HG03280 (cell line): ENCODE measurements around the gene ADCK1.
"Not testable (repeated sequence)": the region's sequence is repeated elsewhere in the genome, so short reads cannot be mapped to it uniquely, and the experiment has no call there.

Experiments used
- ATAC-seq: cut with Tn5 transposase; IDR thresholded peaks from one replicate; pipeline ENCODE4 v1.9.1; 2021; ENCODE audit warnings: mild to moderate bottlenecking, moderate library complexity; ENCODE audit not compliant: unreplicated experiment

The ADCK1 gene

GRCh38 chr14:77808250-77808649, 8.3 kb downstream of the ADCK1 start:
- no peak for ATAC-seq

- no peak for ATAC-seq
Measured at GRCh38 chr14:77809011-77809410, 9.1 kb downstream of the ADCK1 start.

- ATAC-seq = peak; percentile 61
Measured at GRCh38 chr14:77812028-77812427, 12.1 kb downstream of the ADCK1 start.

GRCh38 chr14:77812682-77813081, 12.8 kb downstream of the ADCK1 start:
- not testable (repeated sequence) for ATAC-seq

- no peak for ATAC-seq
Measured at GRCh38 chr14:77822307-77822706, 22.4 kb downstream of the ADCK1 start.

- ATAC-seq = no peak
Measured at GRCh38 chr14:77822741-77823140, 22.8 kb downstream of the ADCK1 start.

DNA sequence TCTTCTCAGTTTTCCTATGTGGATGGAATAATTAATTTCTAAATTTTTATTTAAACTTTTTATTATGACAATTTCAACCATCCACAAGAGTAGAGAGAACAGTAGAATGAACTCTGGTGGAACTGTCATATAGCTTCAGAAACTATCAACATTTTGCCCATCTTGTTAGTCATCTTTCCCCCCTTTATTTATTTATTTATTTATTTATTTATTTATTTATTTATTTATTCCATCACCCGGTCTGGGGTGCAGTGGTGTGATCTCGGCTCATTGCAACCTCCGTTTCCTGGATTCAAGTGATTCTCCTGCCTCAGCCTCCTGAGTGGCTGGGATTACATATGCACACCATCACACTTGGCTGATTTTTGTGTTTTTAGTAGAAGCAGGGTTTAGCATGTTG, 23.5 kb downstream of the ADCK1 start:
- no peak for ATAC-seq

- no peak for ATAC-seq
Measured at GRCh38 chr14:77825895-77826519, 26.1 kb downstream of the ADCK1 start.

GRCh38 chr14:77830692-77831091, 30.8 kb downstream of the ADCK1 start:
- no peak for ATAC-seq

DNA sequence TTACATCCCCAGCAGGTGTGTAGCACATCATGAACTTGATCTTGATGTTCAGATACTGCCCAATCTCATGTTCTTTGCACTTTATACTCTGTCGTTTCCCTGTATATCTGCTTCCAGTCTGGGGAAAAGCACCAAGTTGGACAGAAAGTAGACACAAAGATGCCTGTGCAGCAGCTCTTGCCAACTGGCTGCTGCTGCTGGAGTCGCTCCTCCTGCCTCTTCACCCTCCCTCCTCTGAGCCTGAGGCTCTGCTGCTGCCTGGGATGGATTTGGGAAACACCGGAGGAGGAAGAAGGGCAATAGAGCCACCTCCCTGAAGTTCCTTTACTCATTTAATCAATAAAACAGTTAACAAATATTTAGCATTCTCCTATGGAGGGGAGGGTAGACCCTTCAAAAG, 32.4 kb downstream of the ADCK1 start:
- ATAC-seq = no peak

- no peak for ATAC-seq
Measured at GRCh38 chr14:77837926-77838325, 38.0 kb downstream of the ADCK1 start.

DNA sequence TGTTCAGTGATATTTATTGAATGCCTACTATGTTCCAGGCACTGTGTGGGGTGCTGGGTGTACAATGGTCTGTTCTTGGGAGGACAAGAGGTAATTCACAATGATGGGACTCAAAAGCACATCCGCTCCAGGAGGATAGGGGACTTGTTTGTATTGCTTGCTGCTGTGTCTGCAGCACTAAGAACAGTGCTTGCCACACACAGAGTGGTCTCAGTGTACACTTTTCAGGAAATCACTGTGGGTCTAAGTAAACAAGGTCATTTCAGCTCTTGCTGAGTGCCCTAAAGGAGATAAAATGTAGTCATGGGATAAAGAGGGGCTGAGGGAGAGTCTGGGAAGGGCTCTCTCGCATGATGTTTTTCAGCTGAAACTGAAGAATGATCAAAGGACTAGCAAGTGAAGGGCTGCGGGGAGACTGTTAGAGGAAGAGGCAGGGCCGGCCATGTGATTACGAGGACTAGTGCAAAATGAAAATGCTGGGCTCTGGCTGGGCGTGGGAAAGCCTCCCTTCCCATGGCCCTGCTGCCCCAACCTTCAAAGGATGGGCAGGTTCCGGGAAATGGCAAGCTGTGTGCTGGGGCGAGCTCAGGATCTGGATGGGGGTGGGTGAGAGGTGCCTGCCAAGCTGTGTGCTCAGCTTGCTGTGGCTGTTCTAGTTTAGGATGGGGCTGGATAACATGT, 39.1 kb downstream of the ADCK1 start:
- ATAC-seq = no peak

DNA sequence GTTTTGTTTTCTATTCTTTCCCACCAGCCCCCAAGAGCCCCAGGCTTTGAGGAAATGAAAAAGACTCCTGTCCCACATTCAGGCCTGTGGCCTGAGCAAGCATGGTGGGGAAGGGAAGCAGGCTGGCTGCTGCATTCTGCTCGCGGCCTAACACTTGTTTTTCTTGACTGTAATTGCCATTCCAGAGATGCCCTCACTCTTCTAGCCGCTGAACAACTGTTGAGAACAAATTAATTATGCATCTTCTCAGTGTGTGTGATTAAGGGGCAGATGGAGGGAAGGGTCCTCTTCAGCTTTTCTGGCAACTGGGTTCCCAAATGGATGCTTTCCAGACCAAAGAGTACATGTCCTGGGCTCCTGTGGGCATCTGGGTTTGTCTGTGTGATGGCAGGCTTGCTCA, 43.3 kb downstream of the ADCK1 start:
- ATAC-seq = no peak

GRCh38 chr14:77843651-77844050, 43.7 kb downstream of the ADCK1 start:
- ATAC-seq = no peak

DNA sequence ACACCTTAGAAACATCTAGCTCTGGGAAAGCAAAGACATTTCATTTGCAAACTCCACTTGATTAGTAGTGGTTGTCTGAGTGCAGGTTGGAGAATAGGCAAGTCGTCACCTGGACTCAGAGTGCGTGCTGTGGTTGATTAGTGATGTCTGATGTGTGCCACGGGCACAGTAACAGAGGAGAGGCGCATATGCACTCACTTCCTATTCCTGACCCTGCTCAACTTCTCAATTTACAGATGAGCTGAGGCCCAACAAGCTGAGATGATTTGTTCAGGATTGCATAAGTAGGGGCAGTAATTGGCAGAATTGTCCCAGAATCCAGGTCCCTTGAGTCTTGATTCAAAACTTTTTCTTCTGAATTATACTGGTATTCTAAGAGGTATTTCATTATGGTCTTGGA, 44.9 kb downstream of the ADCK1 start:
- no peak for ATAC-seq

GRCh38 chr14:77848031-77848430, 48.1 kb downstream of the ADCK1 start:
- no peak for ATAC-seq

DNA sequence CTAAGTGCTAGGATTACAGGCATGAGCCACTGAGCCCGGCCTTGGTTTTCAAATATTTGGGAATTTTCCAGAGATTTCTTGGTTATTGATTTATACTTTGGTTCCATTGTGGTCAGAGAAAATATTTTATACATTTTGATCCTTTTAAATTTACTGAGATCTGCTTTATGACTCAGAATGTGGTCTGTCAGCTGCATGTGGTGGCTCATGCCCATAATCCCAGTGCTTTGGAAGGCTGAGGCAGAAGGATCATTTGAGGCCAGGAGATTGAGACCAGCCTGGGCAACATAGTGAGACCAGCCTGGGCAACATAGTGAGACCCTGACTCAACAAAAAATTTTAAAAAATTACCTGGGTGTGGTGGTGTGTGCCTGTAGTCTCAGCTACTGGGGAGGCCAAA, 49.8 kb downstream of the ADCK1 start:
- ATAC-seq = no peak

GRCh38 chr14:77853919-77854318, 54.0 kb downstream of the ADCK1 start:
- ATAC-seq = no peak

DNA sequence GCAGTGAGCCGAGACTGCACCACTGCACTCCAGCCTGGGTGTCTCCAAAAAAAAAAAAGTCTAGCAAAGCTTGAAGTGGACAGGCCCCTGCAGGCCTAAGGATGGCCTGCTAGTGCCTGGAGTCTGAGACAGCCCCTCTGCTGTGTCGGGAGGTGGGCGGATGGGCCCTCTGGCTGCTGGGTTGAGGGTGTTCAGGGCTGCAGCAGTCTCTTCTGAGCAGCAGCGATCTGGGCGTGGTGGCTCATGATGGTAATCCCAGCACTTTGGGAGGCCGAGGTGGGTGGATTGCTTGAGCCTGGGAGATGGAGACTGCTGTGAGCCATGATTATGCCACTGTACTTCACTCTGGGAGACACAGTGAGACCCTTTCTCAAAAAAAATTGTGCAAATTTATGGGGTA, 57.0 kb downstream of the ADCK1 start:
- ATAC-seq = no peak

- ATAC-seq = no peak
Measured at GRCh38 chr14:77859934-77860570, 60.1 kb downstream of the ADCK1 start.

GRCh38 chr14:77861201-77861600, 61.3 kb downstream of the ADCK1 start:
- ATAC-seq = no peak

DNA sequence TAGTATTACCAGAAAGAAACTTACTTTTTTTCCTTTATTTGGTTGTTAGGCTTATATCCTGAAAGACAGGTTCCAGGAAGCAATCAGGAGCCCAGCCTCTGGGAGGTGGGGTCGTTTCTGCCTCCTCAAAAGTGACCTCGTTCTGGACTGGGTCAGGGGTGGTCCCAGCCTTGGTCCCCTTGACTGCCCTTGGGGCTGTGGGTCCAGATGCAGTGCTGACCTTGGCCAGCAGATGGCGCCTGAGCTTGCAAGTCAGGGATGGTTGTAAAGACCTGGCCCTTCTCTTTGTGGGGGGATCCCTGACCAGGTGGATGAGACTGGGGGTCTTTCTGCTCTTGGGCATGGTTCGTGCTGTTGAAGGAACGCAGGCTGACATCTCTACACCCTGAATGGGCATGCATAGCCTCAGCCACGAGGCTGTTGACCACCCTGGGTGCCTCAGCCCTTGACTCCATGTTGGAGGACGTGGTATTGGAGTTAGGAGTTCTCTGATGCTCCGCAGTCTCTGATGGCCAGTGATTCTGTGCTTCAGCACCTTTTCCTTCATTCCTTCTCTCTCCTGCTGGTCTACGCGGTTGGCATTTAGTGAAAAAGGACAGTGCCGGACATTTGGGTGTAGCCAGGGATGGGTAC, 62.4 kb downstream of the ADCK1 start:
- ATAC-seq = peak; percentile 80
